SU-DHL-6 (cell line): ENCODE measurements around the gene OR6C76.

Experiments
- CTCF ChIP-seq: fragments of 200-600 bp; sonication (generic); IDR thresholded peaks from one replicate; pipeline ENCODE4 v1.5.1; 2017; ENCODE audit warnings: antibody characterized with exemption, mild to moderate bottlenecking, low read length, moderate library complexity; ENCODE audit not compliant: insufficient read depth, poor library complexity, severe bottlenecking
- EZH2phosphoT487 ChIP-seq: fragments of 200-600 bp; sonication (generic), shearing (Covaris generic); conservative IDR thresholded peaks from 2 replicates; pipeline ENCODE4 v1.6.1; 2018; ENCODE audit warnings: mild to moderate bottlenecking, antibody characterized with exemption, low read length, moderate library complexity, mixed read lengths

GRCh38 chr12:55407866-55408265, 18.2 kb upstream of the OR6C76 start:
- no peak for TF ChIP-seq CTCF
- no peak for TF ChIP-seq EZH2phosphoT487
